Thyroid gland (tissue), 4 donors: ENCODE measurements around the gene SGPL1. TPM values are rescaled to one million over a fixed set of nuclear protein-coding genes. Genes with fewer than 3 reads are reported as not detected.

Source experiments
- DNase-seq, 2 donors: peaks; one replicate each; pipeline ENCODE4 v3.0.0-alpha.2; 2019
- H3K27ac ChIP-seq, 3 donors: fragments of 200-600 bp; sonication (generic); 1 replicate in 2 of 3; 2 replicates in 1 of 3; pipeline ENCODE4 v1.5.1; 2016 to 2019; ENCODE audit warnings: mild to moderate bottlenecking in 1 of 3, moderate library complexity in 1 of 3
- H3K27me3 ChIP-seq: fragments of 200-600 bp; sonication (generic); one replicate; pipeline ENCODE4 v1.5.1; 2019
- H3K36me3 ChIP-seq, 2 donors: fragments of 200-600 bp; sonication (generic); one replicate each; pipeline ENCODE4 v1.5.1; 2016 to 2019
- H3K4me1 ChIP-seq, 2 donors: fragments of 200-600 bp; sonication (generic); one replicate each; pipeline ENCODE4 v1.5.1; 2017 to 2019
- H3K4me3 ChIP-seq, 3 donors: fragments of 200-600 bp; sonication (generic); replicated peaks in 1 of 3; 1 replicate in 2 of 3; 2 replicates in 1 of 3; pipeline ENCODE4 v1.5.1; 2016; ENCODE audit warnings: mild to moderate bottlenecking in 1 of 3
- H3K9me3 ChIP-seq: fragments of 200-600 bp; sonication (generic); one replicate; pipeline ENCODE4 v1.5.1; 2017
- POLR2A ChIP-seq, 2 donors: fragments of 450-650 bp; IDR thresholded peaks; one replicate each; pipeline ENCODE4 v1.6.1; 2017; ENCODE audit warnings: antibody characterized with exemption in 2 of 2, mild to moderate bottlenecking in 2 of 2, moderate library complexity in 1 of 2
- WGBS, 2 donors: methylation state at CpG; one replicate each; pipeline ENCODE4 v1.1.5; 2017; 5-methylcytosine and 5-hydroxymethylcytosine counted together
- intact Hi-C: fragments of 100-400 bp; cut with DNase I; formaldehyde crosslinking; loops from one replicate; pipeline ENCODE4 v1.15.1; 2023
- total RNA-seq, 4 donors: library from RNA; depleted of rRNA; stranded (reverse); fragments of >200 nt; gene quantifications; one replicate each; pipeline ENCODE4 v1.2.3, GENCODE V29; 2016
- TF ChIP-seq, protein P1 (sequence below), 6 experiments: fragments of 200-600 bp in 3 of 6; fragments of 450-650 bp in 3 of 6; sonication (generic) in 3 of 6; IDR thresholded peaks; one replicate each; pipeline ENCODE4 v1.5.1; 2016 to 2019; ENCODE audit warnings: antibody characterized with exemption in 6 of 6, mild to moderate bottlenecking in 2 of 6, inconsistent platforms in 1 of 6, moderate library complexity in 1 of 6

SGPL1 gene
- total RNA-seq, 4 donors from 2014 or later = 40.6 to 64.4 (median 46.1) TPM

DNA sequence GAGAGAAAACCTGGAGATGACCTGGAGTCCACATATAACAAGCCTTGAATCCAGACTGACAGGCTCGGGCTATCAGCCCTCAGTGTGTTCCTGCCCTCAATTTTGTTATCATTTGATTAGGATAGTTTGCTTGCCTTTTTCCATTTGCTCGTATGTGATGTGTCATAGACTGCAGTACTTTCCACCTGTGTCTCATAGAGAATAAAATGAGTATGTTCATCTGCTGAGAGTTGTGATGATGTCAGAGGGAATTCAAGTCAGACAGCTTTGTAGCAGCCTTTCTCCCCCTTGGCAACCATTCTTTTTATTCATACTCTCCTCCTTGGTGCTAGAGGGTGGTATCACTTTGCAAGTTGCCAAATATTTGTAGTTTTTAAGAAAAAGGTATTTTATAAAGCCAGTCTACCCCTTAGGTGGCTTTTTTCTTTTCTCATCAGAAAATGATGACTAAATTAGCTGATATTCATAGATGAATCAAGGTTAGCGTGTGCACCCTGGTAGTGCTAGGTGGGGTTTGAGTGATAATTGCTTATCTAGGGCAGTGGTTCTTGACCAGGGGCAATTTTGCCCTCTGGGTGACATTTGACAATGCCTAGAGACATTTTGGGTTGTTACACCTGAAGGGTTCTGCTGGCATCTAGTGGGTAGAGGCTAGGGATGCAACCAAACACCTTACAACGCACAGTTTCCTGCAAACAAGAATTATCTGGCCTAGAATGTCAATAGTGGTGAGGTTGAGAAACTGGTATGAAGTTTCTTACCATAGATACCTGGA is 5.4 kb downstream of the SGPL1 start:
- WGBS, 2 donors = 94 to 95% methylated on average over 4 of the region's 4 CpGs

DNA sequence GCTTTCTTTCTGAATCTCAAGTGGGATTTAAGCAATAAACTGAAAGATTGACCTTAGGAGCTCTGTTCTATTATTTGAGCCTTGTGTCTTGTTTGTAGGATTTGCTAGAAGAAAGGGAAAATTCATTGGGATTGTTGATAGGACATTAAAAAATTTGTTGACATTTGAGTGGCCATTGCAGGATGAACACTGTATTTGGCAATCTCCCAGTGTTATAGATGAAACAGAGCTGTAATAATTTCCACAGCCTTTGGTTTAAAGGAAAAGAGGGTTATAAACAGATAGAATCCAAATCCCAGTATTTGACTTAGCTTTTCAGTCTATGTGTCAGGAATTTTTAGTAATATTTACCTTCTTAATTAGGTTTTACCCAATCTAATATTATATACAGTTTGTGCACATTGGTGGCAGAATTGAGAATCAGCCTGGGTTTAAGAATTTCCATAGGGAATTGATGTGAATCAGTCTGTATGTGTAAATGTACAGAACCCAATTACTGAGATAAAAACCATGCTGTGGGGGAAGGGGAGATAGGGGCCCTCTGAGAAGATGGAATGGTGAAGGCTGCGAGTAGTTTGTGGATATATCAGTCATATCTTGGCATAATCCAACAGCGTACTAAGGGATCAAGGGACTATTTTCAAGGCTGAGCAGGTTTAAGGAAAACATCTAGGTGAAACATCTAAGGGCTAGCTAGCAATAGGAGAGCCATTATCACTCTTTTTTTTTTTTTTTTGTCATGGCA is 6.5 kb downstream of the SGPL1 start:
- WGBS, 2 donors = 100% methylated on average over 2 of the region's 2 CpGs
- no peak overlapping the region for H3K4me3 ChIP-seq
- peaks cover 0 to 6% of the 10 kb centered on the region in 2 donors for H3K4me1 ChIP-seq
- H3K9me3 ChIP-seq = no peaks in the 10 kb centered on the region
- no peak for DNase-seq
- peaks cover 4 to 14% of the 10 kb centered on the region in 2 donors for H3K36me3 ChIP-seq
- no peak overlapping the region for H3K27ac ChIP-seq
- no peaks in the 10 kb centered on the region for H3K27me3 ChIP-seq
- intact Hi-C loops = no loop called here
- TF ChIP-seq, protein P1, sequence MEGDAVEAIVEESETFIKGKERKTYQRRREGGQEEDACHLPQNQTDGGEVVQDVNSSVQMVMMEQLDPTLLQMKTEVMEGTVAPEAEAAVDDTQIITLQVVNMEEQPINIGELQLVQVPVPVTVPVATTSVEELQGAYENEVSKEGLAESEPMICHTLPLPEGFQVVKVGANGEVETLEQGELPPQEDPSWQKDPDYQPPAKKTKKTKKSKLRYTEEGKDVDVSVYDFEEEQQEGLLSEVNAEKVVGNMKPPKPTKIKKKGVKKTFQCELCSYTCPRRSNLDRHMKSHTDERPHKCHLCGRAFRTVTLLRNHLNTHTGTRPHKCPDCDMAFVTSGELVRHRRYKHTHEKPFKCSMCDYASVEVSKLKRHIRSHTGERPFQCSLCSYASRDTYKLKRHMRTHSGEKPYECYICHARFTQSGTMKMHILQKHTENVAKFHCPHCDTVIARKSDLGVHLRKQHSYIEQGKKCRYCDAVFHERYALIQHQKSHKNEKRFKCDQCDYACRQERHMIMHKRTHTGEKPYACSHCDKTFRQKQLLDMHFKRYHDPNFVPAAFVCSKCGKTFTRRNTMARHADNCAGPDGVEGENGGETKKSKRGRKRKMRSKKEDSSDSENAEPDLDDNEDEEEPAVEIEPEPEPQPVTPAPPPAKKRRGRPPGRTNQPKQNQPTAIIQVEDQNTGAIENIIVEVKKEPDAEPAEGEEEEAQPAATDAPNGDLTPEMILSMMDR (IDR thresholded peaks at IDR 0.05) = no peak
- TF ChIP-seq POLR2A (IDR thresholded peaks at IDR 0.05) = no peak

More for the DNA sequence above, 5.4 kb downstream of the SGPL1 start:
- Histone ChIP-seq H3K27me3 (no peaks in the 10 kb centered on the region), H3K9me3 (no peaks in the 10 kb centered on the region), H3K27ac (no peak overlapping the region), H3K36me3 (peaks cover 4 to 14% of the 10 kb centered on the region in 2 donors), H3K4me1 (peaks cover 0 to 12% of the 10 kb centered on the region in 2 donors), H3K4me3 (no peak overlapping the region)
- intact Hi-C loops = no loop called here
- DNase-seq = no peak
- TF ChIP-seq, protein P1 (IDR thresholded peaks at IDR 0.05) = peak in 1 of 6 experiments; percentile 13
- TF ChIP-seq POLR2A (IDR thresholded peaks at IDR 0.05) = no peak

DNA sequence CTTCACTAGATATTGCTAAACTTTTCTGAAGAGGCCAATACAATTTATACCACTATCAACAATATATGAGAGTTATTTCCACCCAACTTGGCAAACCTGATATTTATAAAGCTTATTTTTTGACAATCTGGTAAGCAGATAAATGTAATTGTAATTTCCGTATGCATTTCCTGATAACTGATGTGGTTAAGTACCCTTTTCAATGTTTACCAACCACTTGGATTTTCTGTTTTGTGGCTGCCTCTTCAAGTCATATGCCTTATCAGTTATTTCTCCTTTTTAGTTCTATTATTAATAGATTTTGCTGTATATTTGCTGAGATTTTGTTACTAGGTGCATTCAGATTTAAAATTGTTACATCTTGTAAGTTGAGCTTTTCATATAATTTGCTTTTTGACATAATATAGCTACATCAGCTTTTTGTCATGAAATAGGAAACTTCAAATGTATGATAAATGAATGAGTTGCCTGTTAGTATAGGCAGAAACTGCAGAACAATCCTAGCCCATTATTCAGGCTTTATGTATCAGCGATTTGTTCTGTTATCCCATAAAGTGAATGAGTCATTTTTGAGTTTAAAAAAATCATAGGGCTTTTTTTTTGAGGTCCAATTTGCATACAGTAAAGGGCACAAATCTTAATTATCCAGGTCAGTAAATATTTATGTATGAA is 11.5 kb downstream of the SGPL1 start:
- 89 to 97% methylated on average over 2 of the region's 2 CpGs for WGBS, 2 donors
- Histone ChIP-seq H3K36me3 (no peaks in the 10 kb centered on the region), H3K4me3 (no peak overlapping the region), H3K27ac (no peak overlapping the region), H3K9me3 (no peaks in the 10 kb centered on the region), H3K4me1 (no peaks in the 10 kb centered on the region), H3K27me3 (no peaks in the 10 kb centered on the region)
- DNase-seq = no peak
- intact Hi-C loops = no loop called here
- TF ChIP-seq, protein P1 (IDR thresholded peaks at IDR 0.05) = no peak
- no peak for TF ChIP-seq POLR2A (IDR thresholded peaks at IDR 0.05)

DNA sequence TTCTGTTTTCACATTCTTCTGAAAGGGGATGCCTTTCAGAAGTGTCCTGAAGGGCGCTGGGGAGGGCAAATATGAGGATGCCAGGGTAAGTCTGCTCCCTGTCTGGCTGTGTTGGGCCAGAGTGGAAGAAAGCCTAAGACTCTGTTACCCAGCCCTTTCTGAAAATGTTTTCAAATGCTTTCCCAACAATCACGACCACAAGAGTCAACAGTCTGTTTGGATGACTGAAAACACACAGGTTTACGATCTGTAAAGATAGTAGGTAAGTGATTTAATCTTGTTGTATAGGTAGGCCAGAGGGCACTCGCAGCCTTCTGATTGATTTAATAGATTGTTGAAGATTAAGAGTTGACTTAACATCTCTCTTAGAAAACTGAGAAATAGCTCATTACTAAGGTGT is 13.2 kb downstream of the SGPL1 start:
- H3K27ac ChIP-seq = no peak overlapping the region
- H3K36me3 ChIP-seq = no peaks in the 10 kb centered on the region
- TF ChIP-seq, protein P1 (IDR thresholded peaks at IDR 0.05) = no peak
- TF ChIP-seq POLR2A (IDR thresholded peaks at IDR 0.05) = no peak
- H3K4me1 ChIP-seq = peaks cover 12 to 13% of the 10 kb centered on the region in 2 donors
- H3K27me3 ChIP-seq = no peaks in the 10 kb centered on the region
- H3K4me3 ChIP-seq = no peak overlapping the region
- DNase-seq = no peak
- intact Hi-C loops = no loop called here
- no peaks in the 10 kb centered on the region for H3K9me3 ChIP-seq
- 82 to 87% methylated on average over 4 of the region's 4 CpGs for WGBS, 2 donors
